GM18907 (cell line): ENCODE results near the gene EIF3D.
A peak's percentile ranks its signal among the peaks of the same experiment; 100 is the strongest.

ENCODE experiments used
- ATAC-seq: cut with Tn5 transposase; IDR thresholded peaks from one replicate; pipeline ENCODE4 v1.9.1; 2021; ENCODE audit warnings: mild to moderate bottlenecking, moderate library complexity; ENCODE audit not compliant: unreplicated experiment

The EIF3D gene

DNA sequence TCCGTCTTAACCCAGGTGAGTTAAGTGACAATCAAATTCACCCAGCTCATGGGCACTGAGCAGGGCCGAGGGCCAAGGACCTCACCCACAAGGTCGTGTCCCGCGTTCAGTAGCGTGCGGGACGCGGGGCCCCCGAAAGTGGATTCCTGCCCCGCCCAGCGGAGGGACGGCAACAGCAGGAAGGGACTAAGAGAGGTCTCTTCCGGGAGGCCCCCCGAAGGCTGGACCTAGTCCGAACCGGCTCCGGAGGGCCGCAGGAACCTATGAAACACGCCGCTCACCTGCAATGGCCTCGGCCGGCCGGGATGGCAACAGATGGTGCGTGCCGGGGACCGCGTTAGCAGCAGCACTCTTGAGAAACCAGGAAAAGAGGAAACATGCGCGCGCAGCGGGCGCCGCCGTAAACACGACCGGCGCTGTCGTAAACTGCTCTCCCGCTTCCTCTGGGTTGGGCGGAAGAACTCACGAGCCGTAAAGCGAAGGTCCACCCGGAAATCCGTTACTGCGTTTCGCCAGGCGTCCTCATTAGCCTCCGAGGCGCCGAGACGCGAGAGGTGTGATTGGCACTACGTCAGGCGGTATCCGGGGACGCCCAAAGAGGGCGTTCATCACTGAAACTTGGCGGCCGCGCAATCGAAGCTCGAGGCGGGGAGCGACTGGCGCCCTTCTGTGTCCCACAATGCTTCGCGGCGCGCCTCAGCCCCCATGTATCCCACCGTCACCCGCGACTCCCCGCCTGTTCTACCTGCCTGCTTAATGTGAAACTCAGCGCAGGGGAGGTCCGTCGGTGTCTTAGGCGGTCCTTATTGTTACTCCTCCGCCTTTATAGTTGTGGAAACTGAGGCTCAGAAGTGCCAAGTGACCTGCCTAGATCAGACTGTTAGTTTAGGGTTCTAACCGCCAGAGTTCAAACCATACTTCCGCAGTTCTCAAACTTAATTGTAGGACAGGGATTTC, at the start of gene EIF3D:
Gene EIF3D, minus strand, starts transcription at position 372 of the 957 bp plus-strand sequence. CDS start 3,045 bp downstream, outside the sequence.
- ATAC-seq: peak; percentile 92

DNA sequence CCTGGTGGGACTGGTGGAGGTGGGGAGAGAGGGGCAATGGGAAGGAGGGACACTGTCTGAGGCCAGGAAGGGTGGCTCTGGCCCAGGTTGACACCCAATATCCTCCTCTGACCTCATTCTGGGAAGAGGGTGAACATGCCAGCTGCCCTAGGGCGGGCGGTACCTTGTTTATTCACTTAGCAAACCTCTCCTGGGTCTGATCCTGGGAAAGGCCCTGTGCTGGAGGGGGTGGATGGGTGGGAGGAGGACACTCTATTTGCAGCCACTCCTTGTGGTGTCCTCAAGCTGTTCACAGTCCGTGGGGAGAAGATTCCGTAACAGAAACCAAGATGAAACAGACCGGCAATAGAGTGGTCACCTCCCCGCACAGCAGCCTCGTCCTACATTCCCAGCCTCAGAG, 49.7 kb upstream of the EIF3D start:
- no peak for ATAC-seq

GRCh38 chr22:36577019-36577418, 48.1 kb upstream of the EIF3D start:
- ATAC-seq: no peak

DNA sequence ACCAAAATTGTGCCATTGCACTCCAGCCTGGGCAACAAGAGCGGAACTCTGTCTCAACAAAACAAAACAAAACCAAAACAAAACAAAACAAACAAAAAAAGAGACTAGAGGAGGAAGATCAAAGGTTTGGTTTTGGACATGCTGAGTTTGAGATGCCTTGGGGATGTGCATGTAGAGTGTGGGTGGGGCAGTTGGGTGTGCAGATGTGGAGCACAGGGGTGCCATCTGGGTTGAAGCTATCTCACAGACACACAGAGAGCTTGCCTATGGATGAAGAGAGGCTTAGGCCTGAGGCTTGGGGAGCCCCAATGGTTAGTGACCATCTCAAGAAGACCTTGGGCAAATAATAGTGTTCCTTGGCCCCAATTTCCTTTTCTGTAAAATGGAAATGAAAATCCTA, 45.8 kb upstream of the EIF3D start:
- no peak for ATAC-seq

DNA sequence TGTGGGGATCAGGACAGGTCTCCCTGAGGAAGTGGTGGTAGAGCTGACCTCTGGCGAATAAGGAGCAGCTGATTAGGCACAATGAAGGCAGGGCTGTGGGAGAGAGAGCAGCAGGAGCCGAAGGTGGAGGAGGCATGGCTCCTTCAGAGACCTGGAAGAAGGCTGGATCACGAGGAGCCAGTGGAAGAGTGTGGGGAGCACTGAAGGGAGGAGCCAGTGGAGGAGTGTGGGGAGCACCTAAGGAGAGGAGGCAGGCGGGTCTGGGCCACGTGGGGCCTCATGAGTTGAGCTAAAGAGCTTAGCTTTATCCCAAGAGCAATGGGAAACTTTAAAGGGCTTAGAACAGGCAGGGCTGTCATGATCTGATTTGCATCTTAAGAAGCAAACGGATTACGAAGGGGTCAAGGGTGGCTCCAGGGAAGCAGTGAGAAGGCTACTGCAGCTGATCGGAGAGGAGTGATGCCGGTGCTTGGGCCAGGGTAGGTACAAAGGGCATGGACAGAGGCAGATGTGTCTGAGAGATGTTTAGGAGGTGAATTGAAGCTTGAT, 44.9 kb upstream of the EIF3D start:
- no peak for ATAC-seq

GRCh38 chr22:36571991-36572390, 43.0 kb upstream of the EIF3D start:
- no peak for ATAC-seq

GRCh38 chr22:36569999-36570398, 41.0 kb upstream of the EIF3D start:
- no peak for ATAC-seq

DNA sequence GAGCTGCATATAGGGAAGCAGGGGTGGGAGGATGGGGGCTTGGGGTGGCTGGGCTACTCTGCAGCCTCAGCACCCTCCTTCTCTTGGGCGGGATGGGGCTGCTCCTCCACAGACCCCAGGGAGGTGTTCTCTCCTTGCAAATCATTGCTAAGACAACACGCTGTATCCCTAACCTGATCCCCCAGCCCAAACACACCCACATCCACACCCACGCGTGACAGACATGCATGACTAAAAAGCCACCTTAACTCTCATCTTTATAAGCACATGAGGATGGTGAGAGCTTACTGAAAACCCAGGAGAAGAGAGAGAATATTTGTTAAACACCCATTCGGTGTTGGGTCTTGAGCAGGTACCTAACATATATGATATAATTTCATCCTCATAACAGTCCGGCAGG, 39.9 kb upstream of the EIF3D start:
- no peak for ATAC-seq

DNA sequence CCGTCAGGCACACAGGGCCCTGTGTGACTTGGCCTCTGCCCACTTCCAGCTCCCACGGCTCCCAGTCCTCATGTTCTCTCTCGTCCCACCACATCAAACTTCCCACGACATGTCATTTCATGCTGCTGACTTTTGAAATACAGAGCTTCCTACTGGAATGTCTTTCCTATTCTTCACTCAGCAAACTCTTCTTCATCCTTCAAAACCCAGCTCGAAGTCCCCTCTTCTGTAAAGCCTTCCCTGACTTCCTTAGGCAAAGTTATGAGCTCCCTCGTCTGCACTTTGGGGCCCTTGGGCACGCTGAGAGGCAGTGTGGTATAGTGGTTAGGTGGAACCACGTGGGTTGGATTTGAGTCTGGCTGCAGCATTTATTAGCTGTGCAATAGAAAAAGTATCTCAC, 37.8 kb upstream of the EIF3D start:
- no peak for ATAC-seq

DNA sequence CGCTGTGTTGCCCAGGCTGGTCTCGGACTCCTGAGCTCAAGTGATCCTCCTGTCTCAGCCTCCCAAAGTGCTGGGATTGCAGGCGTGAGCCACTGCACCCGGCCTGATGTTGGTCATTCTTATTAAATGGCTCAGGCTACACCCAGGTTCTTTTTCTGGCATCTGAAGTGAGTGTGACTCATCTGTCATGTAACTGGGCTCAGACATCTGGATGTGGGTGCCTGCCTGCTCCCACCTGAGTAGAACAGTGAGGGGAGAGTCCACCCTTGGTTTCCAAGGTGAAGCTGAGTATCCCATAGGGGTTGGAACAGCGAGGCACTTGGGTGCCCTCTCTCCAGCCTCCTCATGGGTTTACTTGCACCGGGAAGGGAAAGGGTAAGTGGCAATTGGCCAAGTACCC, 36.7 kb upstream of the EIF3D start:
- no peak for ATAC-seq

- no peak for ATAC-seq
Observed at GRCh38 chr22:36565159-36565507, 36.2 kb upstream of the EIF3D start.

GRCh38 chr22:36564422-36565158, 35.6 kb upstream of the EIF3D start:
- no peak for ATAC-seq

DNA sequence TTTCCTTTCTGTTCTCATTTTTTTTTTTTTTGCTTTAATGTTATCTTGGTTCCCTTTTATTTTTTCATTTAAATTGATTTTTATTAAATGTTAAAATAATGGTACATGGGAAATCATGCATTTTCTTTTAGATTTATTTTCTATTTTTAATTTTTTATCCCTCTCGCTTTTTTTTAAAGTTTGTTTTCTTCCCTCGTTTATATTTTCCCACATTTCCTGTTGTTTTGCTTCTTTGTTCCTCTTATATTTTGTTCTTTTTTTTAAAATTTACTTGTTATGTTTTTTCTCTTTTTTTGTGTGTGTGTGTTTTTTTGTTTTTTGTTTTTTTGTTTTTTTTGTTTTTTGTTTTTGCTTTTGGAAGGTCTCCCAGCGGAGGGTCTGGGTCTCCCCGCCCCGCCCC, 34.9 kb upstream of the EIF3D start:
- no peak for ATAC-seq

- ATAC-seq: no peak
Observed at GRCh38 chr22:36563444-36563843, 34.5 kb upstream of the EIF3D start.

- no peak for ATAC-seq
Observed at GRCh38 chr22:36563001-36563400, 34.0 kb upstream of the EIF3D start.

DNA sequence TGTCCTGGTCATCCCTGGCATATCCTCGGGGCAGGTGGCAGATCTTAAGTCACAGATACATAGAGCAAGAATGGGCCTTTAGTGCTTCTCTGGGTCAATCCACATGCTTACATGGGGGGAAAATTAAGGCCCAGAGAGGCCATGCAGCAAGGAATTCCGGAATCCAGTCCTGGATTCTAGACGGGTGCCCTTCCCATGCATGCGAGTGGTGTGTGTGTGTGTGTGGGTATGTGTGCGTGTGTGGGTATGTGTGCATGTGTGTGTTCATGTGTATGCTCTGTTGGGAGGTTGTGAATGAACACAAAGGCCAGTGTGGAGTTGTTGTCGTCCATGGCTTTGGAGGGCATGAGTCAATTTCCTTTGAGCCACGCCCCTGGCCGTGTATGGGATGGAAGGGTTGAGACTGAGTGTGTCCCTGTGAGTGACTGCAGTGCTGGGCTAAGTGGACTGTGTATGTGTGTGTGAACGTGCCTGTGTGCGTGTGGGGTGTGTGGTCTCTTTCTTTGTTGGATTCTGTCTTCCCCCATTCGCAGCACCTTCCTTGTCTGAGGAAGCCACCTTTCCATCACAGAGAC, 33.4 kb upstream of the EIF3D start:
- ATAC-seq: no peak

GRCh38 chr22:36561291-36561811, 32.4 kb upstream of the EIF3D start:
- ATAC-seq: no peak

- no peak for ATAC-seq
Observed at GRCh38 chr22:36560001-36560400, 31.0 kb upstream of the EIF3D start.

DNA sequence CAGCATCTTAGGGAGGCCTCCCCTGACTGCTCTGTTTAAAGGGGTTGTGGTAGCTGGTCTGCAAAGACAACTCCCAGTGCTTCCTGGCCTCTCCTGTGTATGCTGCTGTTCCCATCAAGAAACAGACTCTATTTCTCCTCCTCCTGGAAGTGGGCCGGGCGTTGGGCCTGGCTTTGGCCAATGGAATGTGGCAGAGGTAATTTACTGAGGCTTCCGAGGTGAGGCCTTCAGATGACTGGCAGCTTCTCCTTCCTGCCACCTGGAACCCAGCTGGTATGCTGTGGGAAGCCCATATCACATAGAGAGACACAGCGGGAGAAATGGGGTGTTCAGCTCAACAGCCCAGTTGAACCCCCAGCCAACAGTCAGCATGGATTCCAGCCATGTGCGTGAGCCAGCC, 25.1 kb upstream of the EIF3D start:
- ATAC-seq: no peak

- no peak for ATAC-seq
Observed at GRCh38 chr22:36552289-36552688, 23.3 kb upstream of the EIF3D start.
